Right renal cortex interstitium (tissue), 3 donors: Measurements from ENCODE around the gene CTSV. TPM values are rescaled to one million over a fixed set of nuclear protein-coding genes. Genes with fewer than 3 reads are reported as not detected.
"Not testable (repeated sequence)": the region's sequence is repeated elsewhere in the genome, so short reads cannot be mapped to it uniquely, and the experiment has no call there.

Experiments used
- DNase-seq, 3 donors: peaks; one replicate each; pipeline ENCODE4 v3.0.0-alpha.2; 2013; ENCODE audit warnings: low read depth in 3 of 3, low spot score in 2 of 3
- polyA plus RNA-seq, 3 donors: library from polyadenylated mRNA; unstranded; fragments of 120-200 nt; gene quantifications; one replicate each; pipeline ENCODE4 v1.2.1, GENCODE V29; 2013; ENCODE audit not compliant: insufficient read length in 3 of 3

The CTSV gene
- polyA plus RNA-seq, 3 donors: 26.1 to 38.4 (median 30.5) TPM

DNA sequence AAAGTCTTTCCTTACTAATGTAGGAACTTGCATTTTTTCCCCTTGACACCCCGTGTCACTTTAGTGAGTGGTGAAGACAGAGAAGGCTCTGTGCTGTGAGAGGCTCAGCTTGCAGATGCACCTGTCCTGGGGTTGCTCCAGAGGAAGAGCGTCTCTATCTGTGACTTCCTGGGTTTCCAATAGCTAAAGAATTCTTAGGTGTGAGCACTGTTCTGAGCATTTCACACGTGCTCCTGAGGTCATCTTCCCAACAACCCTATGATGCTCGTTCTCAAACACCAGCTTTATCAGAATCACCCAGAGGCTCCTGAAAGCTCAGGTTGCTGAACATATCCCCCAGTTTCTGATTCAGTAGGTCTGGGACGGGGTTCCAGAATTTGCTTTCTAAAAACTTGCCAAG, 6.4 kb upstream of the CTSV start:
- DNase-seq: no peak

DNA sequence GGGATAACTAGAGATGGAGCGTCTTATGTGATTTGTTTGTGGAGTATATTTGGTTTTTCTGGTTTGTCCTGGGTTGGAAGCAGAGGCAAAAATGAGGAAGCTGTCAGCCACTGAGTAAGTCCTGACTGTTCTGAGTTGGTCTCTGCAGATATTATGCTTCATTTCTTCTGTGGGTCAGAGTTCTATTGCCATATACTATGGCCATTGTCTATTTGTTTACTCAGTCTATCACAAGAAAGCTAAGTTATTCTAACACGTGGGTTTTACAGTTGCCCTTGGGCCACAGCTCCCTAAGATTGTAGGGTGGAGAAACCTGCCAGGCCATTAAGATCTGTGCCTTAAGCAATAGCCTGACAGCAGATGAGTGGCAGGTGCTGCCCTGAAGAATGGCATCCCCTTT, 3.0 kb upstream of the CTSV start:
- DNase-seq: no peak

DNA sequence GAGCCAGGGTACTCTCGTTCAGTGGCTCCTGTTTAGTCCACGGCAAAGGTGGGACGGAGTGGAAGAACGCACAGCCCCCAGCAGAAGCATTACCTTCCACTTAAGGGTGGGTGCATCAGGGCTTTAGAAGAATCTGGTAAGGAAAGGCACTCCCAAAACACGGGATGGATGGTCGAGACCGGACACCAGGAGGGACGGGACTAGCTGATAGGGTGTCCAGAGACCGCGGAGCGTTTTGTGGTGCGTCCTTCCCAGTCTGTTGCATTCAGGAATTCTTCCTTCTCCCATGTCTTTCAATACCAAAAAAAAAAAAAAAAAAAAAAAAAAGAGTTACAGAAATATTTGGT, 545 bp upstream of the CTSV start:
- DNase-seq: peak in 2 of 3 donors; percentile 15 to 23

DNA sequence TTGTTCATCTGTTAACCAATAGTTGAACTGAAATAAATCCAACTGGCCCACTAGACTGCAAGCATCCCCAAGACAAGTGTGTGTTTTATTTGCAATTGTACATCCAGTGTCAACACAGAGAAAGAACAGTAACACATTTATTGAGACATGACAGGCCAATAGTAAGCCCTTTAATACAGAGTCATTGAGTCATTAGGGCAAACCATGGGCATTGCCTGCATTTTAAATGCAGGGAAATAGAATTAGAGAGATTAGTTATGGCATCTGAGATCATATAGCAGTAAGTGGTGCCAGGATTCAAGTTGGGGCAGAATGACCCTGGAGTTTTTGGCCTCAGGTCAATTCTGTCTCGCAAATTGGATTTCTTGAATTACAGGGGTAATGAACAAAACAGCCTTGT, 15.4 kb downstream of the CTSV start:
- DNase-seq: not testable (repeated sequence)

DNA sequence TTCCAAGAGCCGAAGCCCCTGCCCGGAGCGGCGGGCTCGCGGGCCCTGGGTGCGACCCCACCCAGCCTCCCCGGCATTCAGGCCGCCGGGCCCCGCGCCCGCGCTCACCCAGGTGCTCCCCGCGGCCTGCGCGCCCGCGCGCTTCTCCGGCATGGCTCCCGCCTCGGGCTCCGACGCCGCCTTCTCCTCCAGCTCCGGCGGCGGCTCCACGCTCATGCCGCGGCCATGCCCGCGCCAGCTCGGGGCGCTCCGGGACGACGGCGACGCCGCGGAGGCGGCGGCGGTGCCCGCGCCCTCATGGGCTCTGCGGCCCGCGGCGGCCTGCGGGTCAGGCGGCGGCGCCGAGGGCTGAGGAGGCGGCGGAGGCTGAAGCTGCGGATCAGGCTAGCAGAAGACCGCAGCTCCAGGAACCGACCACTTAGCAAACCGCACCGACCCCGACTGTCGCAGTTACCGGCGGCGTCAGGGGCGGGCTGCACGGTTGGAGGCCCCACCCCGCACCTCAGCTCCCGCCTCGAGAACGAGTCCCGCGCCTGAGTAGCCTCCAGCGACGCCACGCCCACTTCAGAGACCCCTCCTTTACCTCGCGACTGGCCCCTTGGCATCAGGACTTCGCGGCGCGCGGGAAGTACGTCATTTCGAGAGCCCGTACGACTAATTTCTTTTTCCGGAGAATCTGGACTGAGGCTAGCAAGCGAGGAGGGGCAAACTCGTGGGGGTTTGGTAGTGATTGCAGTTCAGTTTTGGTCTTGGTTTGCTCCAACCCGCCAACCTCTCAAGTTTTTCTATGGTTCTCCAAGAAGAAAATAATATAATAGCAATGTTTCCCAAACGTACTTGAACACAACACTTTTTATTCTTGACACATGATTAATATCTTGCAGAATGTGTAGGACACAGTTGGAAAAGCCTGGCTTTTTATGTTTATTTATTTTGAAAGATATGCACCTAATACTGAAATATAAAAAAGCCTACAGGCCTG, 25.5 kb downstream of the CTSV start:
- DNase-seq: peak; percentile 32 to 55 (median 47)

DNA sequence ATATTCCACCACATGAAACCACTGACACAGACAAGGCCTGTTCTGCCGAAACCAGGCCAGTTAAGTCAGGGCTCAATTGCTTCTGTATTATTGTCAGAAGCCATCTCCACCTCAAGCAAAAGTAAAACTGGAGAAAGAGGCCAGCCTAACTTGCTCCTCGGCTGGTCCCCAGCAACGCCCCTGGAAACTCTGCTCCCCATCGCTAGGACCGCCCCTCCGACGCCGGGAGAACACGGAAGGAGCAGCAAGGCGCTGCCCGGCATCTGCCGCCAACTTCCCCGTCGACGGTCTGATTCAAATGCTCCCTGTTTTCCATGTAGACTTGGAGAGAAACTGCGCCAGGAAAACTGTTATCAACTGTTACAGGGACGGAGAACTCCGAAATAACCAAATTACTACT, 26.3 kb downstream of the CTSV start:
- DNase-seq: not testable (repeated sequence)

DNA sequence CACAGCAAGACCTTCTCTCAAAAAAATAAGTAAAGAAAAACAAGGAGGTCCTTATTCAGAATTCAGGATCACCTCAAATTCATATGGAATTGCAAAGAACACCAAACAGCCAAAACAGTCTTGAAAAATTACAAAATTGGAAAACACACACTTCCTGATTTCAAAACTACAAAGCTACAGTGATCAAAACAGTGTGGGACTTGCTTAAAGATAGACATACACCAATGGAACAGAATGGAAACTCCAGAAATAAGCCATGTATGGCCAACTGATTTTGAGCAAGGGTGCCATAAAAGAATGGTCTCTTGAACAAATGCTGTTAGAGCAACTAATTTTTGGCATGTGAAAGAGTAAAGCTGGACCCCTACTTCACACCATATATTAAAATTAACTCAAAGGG, 36.7 kb downstream of the CTSV start:
- not testable (repeated sequence) for DNase-seq

DNA sequence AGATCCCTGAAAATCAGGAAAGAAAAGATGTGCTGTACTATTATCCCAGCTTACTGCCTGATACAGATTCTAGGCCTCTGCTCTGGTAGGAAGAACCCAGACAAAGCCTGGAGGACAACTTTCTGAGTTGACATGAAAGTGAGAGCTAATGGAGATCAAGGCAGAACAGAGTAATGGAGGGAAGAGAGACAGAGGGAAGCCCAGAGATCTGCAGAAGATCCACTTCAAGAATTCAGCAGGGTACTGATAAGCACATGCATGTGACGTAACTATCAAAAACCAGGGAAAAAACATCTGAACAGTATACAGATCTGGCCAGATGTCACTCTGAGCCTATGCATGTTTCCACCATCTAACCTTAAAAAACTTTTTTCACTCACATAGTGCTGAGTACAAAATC, 37.6 kb downstream of the CTSV start:
- DNase-seq: not testable (repeated sequence)

DNA sequence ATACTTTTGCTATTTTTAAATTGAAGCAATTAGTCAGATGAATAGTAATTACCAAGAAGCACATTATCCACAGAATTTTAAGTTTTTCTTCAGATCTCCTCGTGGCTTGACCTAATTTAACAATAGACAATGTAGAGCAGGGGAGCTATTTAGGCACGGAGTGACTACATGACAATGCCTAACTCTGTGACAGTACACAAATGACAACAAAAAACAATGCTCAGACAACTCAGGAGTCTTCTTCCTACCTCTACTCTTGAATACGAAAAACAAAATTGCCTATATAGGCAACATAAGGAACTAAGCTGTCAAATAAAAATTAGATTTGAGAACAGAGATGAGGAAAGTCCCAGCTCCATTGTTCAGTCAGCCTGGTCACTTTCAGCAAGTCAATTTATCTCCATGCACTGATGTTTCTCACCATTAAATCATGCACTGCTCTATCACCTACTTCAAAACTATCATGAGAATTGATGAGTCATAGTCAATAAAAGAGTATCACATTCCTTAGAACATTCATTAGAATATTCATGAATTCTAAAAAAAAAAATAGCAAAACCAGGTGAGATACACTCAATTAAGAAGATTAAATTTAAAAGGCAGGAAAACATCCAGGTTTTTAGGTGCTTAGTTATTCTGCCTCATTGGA, 38.7 kb downstream of the CTSV start:
- DNase-seq: not testable (repeated sequence)

DNA sequence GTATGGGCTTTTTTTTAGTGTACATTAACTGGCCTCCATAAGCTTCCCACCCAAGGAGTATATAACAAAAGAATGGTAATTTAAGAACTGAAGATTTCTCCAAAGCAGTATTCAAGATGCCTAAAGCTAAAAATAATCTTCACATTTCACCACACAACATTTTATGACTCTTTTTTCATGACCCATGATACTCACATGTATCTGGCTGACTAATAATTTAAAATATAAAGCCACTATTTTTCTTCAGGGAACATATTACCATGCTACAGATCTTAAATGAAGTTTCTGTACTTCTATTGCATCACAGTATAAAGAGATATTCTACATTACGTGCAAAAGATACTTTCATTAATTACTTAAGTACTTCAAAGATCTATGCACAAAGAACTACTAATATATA, 39.2 kb downstream of the CTSV start:
- DNase-seq: not testable (repeated sequence)

DNA sequence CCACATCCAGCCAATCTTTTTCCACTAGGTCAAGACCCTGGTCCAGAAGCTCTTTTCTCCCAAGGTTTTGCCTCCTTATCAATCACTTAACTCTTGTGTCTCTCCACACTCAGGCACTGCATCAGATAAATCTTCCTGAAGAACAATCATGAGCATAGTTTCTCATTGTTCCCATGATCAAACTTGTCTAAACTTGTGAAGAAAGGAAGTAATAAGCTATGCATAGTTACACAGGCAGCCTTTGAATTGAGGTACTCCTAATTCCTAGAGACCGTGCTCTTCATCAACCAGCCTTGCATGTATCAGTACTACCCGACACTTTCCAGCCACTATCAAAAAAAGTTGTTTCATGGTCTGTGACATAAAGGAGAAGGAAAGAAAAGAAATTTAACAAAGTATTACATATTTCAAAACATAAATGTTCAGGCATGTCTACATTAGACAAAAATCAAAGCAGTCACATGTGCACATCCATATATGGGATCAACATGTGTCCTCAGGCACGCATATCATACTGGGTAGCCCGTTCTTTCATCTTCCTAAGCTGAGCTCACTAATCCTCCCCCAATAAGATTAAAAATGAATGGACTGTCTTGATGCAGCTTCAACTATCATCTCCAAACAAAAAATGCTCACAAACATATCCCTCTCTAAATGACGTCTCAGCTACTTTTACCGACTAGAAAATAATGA, 41.8 kb downstream of the CTSV start:
- not testable (repeated sequence) for DNase-seq

DNA sequence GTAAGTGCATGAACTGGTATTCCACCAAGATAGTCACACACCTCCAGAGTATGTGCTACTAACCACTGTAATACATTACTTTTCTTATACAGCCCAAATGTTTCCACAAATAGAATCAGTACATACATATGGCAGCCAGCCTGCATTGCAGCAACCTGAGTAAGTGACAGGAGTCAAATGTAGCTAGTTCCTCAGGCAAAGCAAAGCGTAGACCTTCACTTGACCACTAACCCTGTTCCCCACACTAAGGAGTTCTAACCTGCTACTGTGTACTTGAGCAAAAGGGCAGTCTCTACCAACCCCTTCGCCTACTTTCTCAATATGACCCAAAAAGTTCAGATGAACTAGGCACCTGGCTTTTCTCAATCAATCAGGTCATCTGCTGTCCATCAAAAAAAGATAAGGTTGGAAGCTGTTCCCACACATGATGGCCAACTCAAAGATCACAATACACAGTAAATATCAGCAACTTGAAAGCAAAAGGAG, 44.4 kb downstream of the CTSV start:
- not testable (repeated sequence) for DNase-seq

DNA sequence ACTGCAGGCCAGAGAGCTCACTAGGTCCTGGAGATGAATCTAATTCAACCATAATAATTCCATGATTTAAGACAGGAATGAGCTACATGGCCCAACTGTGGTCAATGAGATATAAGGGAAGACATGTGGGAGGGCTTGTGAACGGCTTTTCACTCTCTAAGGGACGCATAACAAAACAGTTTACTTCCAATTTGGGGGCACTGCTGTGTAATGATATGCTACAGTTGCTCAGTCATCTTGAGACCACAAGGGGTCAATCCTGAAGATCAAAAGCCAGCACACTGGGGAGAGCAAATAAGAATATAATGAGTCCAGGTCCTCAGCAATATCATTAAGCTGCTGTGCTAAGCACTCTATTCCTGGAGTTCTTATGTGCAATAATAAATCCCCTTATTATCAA, 46.6 kb downstream of the CTSV start:
- DNase-seq: not testable (repeated sequence)

DNA sequence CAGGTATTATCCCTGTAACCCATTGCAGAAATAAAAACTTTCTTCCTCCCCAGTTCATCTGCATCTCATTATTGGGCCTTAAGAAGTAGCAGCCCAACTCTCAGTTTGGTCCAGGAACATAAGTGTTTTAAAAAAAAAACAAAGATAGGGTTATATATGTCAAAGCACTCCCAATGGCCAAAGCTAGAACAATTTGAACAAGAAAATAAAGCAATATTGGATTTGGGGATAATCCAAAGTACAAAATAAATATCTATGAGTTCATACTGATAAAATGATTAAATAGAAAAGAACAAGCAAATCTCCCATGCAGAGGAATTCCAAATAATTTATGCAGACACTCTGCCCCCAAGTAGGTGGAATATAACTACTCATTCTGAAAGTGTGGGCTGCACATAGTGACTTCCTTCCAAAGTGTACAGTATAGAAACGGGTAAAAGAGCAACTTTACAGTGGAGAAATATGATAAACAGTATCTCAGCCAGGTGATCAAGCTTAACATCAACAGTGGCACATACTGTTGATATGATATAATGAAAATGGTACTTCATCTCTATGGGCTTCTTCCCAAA, 49.1 kb downstream of the CTSV start:
- not testable (repeated sequence) for DNase-seq

DNA sequence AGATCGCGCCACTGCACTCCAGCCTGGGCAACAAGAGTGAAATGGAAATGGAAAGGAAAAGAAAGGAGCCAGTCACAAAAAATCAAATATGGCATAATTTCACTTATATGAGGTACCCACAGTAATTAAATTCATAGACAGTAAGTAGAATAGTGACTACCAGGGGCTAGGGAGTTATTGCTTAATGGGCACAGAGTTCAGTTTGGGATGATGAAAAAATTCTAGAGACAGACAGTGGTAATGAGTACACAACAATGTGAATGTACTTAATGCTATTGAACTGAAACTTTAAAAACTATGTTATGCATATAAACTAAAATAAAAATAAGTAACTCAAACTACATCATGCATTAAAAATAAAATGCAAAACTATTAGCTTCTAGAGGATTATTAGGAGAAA, 54.1 kb downstream of the CTSV start:
- DNase-seq: not testable (repeated sequence)

DNA sequence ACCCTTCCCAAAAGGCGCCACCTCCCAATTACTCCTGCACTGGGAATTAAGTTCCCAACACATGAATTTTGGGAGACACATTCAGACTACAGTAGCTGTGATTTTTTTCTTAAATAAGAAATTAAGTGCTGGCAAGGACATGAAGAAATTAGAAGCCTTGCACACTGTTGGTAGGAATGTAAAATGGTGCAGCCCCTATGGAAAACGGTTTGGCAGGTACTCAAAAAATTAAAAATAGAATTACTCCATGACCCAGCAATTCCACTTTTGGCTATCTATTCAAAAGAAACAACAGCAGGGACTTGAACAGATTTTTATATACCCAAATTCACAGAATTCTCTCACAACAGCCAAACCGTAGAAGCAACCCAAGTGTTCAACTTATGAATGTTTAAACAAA, 54.8 kb downstream of the CTSV start:
- DNase-seq: not testable (repeated sequence)

DNA sequence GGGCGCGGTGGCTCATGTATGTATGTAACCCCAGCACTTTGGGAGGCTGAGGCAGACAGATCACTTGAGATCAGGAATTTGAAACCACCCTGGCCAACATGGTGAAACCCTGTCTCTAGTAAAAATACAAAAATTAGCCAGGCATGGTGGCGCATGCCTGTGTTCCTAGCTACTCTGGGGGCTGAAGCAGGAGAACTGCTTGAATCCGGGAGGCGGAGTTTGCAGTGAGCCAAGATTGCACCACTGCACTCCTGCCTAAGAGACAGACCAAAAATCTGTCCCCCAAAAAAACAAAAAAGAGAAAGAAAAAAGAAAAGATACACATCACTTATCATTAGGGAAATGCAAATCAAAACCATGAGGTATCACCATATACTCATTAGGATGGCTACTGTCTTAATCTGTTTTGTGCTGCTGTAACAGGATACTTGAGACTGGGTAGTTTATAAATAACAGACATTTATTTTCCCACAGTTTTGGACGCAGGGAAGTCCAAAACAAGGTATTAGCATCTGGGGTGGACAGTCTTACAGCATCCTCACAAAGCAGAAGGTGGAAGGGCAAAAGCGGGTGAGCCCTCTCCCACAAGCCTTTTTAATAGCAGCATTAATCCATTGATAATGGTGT, 55.3 kb downstream of the CTSV start:
- not testable (repeated sequence) for DNase-seq
